Stimulated activated naive B cell treated with anti-CD40 and anti-IgM and Interleukin-4, amounts not matched to agents 10 μg/mL and 1 μg/mL and 100 μg/mL, for 72 hours (primary cell): ENCODE measurements around the gene FGG.

ENCODE experiments used
- ATAC-seq, 2 donors: fragments of 150-1000 bp; cut with Tn5 transposase; replicated peaks; 2 replicates each; pipeline ENCODE4 v1.10.0; 2021; ENCODE audit warnings: moderate library complexity in 1 of 2
- DNase-seq: peaks from one replicate; pipeline ENCODE4 v3.0.0; 2021
- H3K27ac Mint-ChIP-seq: one replicate; pipeline ENCODE4 v1.8.0; 2022; ENCODE audit warnings: mild to moderate bottlenecking, mixed read lengths
- H3K27me3 Mint-ChIP-seq, 2 donors: one replicate each; pipeline ENCODE4 v1.8.0; 2022; ENCODE audit warnings: mixed read lengths in 2 of 2
- H3K36me3 Mint-ChIP-seq, 2 donors: one replicate each; pipeline ENCODE4 v1.8.0; 2022; ENCODE audit warnings: mixed read lengths in 2 of 2, mild to moderate bottlenecking in 1 of 2
- H3K4me1 Mint-ChIP-seq, 2 donors: one replicate each; pipeline ENCODE4 v1.8.0; 2022; ENCODE audit warnings: mixed read lengths in 2 of 2, mild to moderate bottlenecking in 1 of 2
- H3K4me3 Mint-ChIP-seq, 2 donors: one replicate each; pipeline ENCODE4 v1.8.0; 2022; ENCODE audit warnings: mild to moderate bottlenecking in 2 of 2, mixed read lengths in 2 of 2, moderate library complexity in 1 of 2
- H3K9me3 Mint-ChIP-seq, 2 donors: one replicate each; pipeline ENCODE4 v1.8.0; 2022; ENCODE audit warnings: mixed read lengths in 2 of 2, mild to moderate bottlenecking in 1 of 2

The FGG gene

DNA sequence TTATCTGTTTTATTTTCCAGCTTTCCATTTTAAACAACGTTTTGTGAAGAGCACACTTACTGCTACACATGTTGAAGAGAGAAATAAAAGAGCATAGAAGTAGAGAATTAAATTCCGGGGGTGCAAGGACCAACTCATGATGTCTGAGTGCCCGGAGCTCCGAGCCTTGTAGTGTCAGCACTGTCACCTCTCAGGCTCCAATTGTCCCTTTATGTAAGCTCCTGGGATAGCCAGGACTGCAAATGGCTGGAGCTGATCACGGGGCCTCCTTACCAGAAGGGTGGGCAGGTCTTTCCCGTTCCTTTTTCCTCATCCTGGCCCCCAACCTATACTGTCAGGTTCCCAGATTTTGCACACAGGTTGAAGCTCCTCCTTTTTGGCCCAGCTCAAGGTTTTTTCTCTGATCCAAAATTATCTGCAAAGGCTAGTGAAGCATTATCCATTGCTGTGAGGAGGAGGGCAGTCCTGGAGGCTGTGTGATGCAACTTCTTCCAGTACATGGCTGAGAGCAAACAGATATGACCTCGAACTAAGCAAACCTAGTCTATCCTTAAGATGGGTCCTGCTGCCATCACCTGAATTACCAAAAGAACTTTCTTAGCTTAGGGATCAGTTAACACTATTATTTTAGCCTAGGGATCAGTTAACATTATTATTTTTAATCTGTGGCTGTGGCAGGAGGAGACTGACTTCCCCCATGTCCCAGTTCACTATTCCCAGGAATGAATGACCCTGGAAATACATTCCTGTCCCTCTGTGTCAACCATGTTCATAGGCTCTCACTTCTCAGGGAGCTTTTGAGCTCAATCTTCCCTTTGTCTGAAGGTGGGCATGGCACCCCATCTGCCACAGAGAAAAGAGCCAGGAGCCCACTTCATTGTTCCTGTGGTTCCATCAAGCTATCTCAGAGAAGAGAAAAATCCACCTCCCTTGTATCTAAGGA, at the start of gene FGG:
FGG (minus strand) TSS at position 185 of the 943 bp plus-strand sequence; CDS start at position 138, 47 bp downstream.
- no peak for DNase-seq
- Mint-ChIP-seq H3K36me3 (no peaks in the 10 kb centered on the region), H3K4me3 (no peak within 1 kb of the TSS), H3K27ac (no peak within 1 kb of the TSS), H3K9me3 (peaks cover 0 to 2% of the 10 kb centered on the region in 2 donors), H3K27me3 (peaks cover 8 to 11% of the 10 kb centered on the region in 2 donors), H3K4me1 (peaks cover 8 to 12% of the 10 kb centered on the region in 2 donors)
- no peak for ATAC-seq

DNA sequence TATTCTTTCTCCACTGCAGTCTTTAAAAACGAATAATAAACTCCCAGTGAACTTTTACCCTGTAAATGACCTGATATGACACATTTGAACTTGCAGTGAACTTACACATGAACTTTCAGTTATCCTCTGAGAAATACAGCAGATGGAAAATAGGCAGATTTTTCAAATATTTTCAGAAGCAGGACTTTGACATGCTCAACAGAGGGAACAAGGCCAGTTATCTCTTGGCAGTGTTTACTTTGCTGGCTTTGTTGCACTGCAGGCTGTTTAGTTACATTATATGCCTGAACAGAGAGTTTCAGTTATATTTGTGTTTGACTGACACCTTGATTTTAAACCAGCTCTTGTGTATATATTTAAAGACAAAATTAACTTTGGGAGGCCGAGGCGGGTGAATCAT, 47.6 kb upstream of the FGG start:
- H3K9me3 Mint-ChIP-seq, result peaks cover 0 to 2% of the 10 kb centered on the region in 2 donors
- no peaks in the 10 kb centered on the region for H3K36me3 Mint-ChIP-seq
- H3K4me3 Mint-ChIP-seq, result no peak overlapping the region
- no peak for DNase-seq
- H3K4me1 Mint-ChIP-seq, result no peaks in the 10 kb centered on the region
- peaks cover 4 to 12% of the 10 kb centered on the region in 2 donors for H3K27me3 Mint-ChIP-seq
- no peak for ATAC-seq
- H3K27ac Mint-ChIP-seq, result no peak overlapping the region

DNA sequence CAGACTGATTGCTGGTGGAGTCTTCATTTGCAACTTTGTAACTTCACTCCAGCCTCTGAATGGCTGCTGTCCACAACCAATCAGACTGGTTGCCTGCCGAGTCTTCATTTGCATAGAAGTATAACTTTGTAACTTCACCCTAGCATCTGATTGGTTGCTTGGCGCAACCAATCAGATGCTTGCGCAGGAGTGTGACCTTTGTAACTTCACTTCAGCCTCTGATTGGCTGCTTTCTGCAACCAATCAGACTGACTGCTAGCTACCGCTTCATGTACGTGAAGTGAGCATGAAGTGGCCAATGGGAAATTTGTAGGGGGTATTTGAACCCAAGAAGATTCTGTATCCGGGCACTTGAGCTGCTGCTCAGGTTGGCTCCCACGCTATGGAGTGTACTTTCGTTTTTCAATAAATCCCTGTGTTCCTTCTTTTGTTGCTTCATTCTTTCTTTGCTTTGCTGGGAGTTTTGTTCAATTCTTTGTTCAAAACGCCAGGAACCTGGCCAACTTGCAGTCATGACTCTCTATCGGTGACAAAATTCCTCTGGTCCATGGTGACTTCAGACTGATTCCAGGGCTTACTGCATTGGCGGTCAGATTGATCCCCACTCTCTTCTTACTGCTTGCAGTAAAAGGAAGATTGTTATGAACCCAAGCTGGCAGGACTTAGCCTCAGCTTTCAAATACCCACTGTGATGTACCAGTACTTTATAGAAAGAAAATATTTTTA, 46.4 kb upstream of the FGG start:
- Mint-ChIP-seq H3K27ac (no peak overlapping the region), H3K4me3 (no peak overlapping the region), H3K4me1 (no peaks in the 10 kb centered on the region), H3K36me3 (no peaks in the 10 kb centered on the region), H3K27me3 (peaks cover 11 to 15% of the 10 kb centered on the region in 2 donors), H3K9me3 (peaks cover 0 to 2% of the 10 kb centered on the region in 2 donors)
- no peak for DNase-seq
- no peak for ATAC-seq

DNA sequence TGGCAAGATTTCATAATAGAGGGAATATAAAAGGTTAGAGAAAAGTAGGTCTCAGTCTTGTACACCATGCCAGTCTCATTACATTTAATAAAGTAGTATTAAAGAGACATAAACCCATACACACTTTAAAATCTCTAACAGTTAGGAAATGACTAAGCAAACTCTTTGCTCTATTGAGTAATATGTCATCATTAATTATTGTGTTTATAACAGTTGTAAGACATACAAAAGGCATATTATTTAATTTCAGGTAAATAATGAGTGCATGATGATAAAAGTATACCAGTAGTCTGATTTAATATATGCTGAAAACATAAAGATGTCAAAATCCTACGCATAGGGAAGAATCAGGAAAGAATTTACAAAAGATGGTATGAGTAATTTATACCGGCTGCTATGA, 31.0 kb upstream of the FGG start:
- no peak overlapping the region for H3K27ac Mint-ChIP-seq
- DNase-seq, result no peak
- H3K27me3 Mint-ChIP-seq, result peaks cover 13 to 19% of the 10 kb centered on the region in 2 donors
- no peaks in the 10 kb centered on the region for H3K36me3 Mint-ChIP-seq
- no peak for ATAC-seq
- no peaks in the 10 kb centered on the region for H3K9me3 Mint-ChIP-seq
- H3K4me1 Mint-ChIP-seq, result no peaks in the 10 kb centered on the region
- H3K4me3 Mint-ChIP-seq, result no peak overlapping the region

DNA sequence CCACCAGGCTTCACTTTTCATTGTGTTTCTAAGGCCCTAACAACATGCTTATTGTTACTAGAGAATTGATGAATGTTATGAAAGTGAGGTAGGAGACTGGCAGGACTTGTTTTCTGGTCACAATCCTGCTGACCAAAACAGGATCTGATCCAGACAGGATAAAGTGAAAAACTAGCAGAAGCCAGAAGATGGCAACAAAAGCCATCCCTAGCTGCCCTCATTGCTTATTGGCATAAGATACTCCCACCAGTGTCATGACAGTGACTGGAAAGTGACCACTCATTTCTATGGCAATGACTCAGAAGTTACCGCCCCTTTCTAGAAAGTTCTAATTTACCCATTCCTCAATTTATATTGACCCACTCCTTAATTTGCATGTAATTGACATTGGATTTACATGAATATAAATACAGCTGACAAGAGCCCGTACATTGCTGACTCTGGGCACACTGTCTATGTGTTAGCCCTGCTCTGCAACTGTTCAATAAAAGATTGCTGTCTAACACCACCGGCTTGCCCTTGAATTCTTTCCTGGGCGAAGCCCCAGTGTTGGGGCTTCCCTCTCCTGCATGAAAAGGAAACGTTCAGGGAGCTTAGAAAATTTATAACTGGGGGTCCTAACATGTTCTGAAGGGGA, 30.0 kb upstream of the FGG start:
- no peak overlapping the region for H3K27ac Mint-ChIP-seq
- no peaks in the 10 kb centered on the region for H3K36me3 Mint-ChIP-seq
- H3K4me1 Mint-ChIP-seq, result peaks cover 0 to 2% of the 10 kb centered on the region in 2 donors
- no peak overlapping the region for H3K4me3 Mint-ChIP-seq
- H3K27me3 Mint-ChIP-seq, result peaks cover 10 to 17% of the 10 kb centered on the region in 2 donors
- DNase-seq, result no peak
- no peak for ATAC-seq
- no peaks in the 10 kb centered on the region for H3K9me3 Mint-ChIP-seq

DNA sequence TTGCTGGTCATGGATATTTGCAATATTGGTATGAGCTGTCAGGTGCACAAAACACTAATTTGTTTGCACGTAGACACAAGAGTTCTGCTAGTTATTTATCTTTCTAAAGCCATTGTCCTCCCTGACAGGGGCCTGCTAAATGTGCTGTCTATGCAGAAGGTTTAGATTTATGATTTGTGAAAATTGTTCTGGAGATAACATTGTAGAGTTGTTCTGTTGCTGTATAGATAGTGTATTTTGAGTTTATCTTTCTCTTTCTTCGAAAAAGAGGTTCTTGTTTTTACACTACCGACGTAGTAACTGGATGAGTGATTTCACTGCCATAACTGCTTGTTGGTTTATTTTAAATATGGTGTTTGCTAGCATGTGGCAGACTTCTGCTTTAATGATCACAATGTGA, 28.5 kb upstream of the FGG start:
- DNase-seq (no peak), ATAC-seq (no peak)
- Mint-ChIP-seq H3K27me3 (peaks cover 6 to 22% of the 10 kb centered on the region in 2 donors), H3K9me3 (peaks cover 2 to 5% of the 10 kb centered on the region in 2 donors), H3K27ac (no peak overlapping the region), H3K4me1 (peaks cover 0 to 2% of the 10 kb centered on the region in 2 donors), H3K36me3 (peaks cover 0 to 3% of the 10 kb centered on the region in 2 donors), H3K4me3 (no peak overlapping the region)

DNA sequence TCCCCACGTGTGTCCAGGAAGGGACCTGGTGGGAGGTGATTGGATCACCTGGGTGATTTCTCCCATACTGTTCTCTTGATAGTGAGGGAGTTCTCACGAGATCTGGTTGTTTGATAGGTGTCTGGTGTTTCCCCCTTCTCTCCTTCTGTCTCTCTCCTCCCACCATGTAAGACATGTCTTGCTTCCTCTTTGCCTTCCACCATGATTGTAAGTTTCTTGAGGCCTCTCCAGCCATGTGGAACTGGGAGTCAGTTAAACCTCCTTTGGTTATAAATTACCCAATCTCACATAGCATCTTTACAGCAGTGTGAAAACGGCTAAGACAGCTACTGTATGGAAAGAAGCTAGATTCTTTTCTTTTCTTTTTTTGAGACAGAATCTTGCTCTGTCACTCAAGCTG, 21.6 kb upstream of the FGG start:
- peaks cover 5% of the 10 kb centered on the region in 2 donors for H3K9me3 Mint-ChIP-seq
- ATAC-seq (peak in 1 of 2 donors; percentile 33), DNase-seq (no peak)
- H3K27me3 Mint-ChIP-seq, result peaks cover 25 to 48% of the 10 kb centered on the region in 2 donors
- peaks cover 0 to 3% of the 10 kb centered on the region in 2 donors for H3K4me1 Mint-ChIP-seq
- H3K27ac Mint-ChIP-seq, result no peak overlapping the region
- H3K4me3 Mint-ChIP-seq, result no peak overlapping the region
- peaks cover 0 to 3% of the 10 kb centered on the region in 2 donors for H3K36me3 Mint-ChIP-seq

DNA sequence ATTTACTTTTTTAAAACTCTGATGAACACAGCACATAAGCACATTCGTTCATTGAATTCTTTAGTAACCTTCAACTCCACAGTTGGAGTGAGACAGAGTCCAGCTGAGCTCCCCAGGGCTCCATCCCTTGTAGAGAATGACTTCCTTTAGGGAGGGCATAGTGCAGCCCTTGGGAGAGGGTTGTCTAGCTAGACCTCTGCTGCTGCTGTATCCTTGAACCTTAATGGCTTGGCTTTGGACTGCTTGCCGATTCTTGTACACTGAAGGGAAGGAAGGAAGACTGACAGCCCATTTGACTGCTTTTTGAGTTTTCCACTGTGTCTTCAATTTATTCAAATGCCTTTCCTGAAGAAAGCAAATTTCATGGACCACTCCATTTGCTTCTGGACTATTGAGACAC, 19.4 kb upstream of the FGG start:
- H3K4me1 Mint-ChIP-seq, result peaks cover 0 to 2% of the 10 kb centered on the region in 2 donors
- H3K9me3 Mint-ChIP-seq, result peaks cover 5% of the 10 kb centered on the region in 2 donors
- H3K27ac Mint-ChIP-seq, result no peak overlapping the region
- peaks cover 0 to 3% of the 10 kb centered on the region in 2 donors for H3K36me3 Mint-ChIP-seq
- peaks cover 19 to 34% of the 10 kb centered on the region in 2 donors for H3K27me3 Mint-ChIP-seq
- H3K4me3 Mint-ChIP-seq, result no peak overlapping the region
- ATAC-seq (no peak), DNase-seq (no peak)

DNA sequence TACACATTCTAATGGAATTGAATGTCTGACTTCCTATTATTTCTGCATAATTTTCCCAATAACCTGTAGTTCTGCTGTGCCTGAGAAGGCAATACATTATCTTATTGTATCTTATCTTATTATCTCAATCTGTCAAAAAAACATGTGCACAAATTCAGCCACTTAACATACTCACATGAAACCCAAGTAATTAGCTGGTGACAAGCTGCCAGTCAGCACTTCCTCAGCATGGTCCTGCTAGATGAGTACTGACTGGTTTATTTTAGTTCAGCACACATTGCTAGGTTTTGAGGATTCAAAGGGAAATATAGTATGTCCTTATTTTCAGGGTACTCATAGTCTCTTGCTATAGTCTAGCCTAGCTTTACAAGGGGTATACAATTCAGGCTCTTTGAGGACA, 17.9 kb upstream of the FGG start:
- DNase-seq (no peak), ATAC-seq (no peak)
- H3K4me1 Mint-ChIP-seq, result peaks cover 4 to 5% of the 10 kb centered on the region in 2 donors
- H3K9me3 Mint-ChIP-seq, result peaks cover 0 to 3% of the 10 kb centered on the region in 2 donors
- no peak overlapping the region for H3K4me3 Mint-ChIP-seq
- no peak overlapping the region for H3K27ac Mint-ChIP-seq
- peaks cover 27 to 30% of the 10 kb centered on the region in 2 donors for H3K27me3 Mint-ChIP-seq
- H3K36me3 Mint-ChIP-seq, result no peaks in the 10 kb centered on the region

DNA sequence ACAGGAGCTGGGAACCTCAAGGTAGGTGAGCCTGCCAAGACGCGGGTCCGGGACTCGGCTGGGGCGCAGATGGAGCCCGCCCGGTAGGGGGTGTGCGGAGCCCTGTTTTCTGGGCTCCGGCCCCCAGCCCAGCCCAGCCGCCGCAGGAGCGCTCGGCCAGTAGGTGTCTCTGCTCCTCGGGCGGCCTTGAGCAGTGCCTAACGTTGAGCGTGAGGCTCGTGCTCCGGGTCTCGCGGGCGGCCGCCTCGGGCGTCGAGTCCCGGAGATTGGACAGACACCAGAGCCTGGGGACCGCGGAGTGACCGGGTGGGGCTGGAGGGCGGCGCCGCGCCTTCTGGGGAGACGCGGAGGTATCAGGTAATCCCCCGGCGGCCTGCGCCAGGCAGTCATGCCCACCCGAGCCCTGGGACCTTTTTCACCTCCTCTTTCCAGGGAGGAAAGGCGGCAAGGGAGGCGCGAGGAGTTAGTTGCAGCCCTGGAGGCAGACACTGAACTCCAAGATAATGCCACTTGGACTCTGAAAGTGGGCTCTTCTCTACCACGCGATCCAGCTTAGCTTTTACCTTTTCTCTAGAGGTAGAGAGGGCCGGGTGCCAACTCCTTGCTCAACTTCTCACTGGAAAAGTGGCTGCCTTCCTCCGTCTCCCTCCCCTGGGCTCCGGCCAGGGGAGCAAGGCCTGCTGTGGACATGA, 14.5 kb upstream of the FGG start:
- Mint-ChIP-seq H3K4me3 (peak overlapping the region; percentile 46 to 67), H3K27ac (no peak overlapping the region), H3K36me3 (no peaks in the 10 kb centered on the region), H3K9me3 (no peaks in the 10 kb centered on the region), H3K4me1 (peaks cover 2 to 5% of the 10 kb centered on the region in 2 donors), H3K27me3 (peaks cover 22 to 34% of the 10 kb centered on the region in 2 donors)
- DNase-seq (peak; percentile 51), ATAC-seq (peak; percentile 92 to 97)

DNA sequence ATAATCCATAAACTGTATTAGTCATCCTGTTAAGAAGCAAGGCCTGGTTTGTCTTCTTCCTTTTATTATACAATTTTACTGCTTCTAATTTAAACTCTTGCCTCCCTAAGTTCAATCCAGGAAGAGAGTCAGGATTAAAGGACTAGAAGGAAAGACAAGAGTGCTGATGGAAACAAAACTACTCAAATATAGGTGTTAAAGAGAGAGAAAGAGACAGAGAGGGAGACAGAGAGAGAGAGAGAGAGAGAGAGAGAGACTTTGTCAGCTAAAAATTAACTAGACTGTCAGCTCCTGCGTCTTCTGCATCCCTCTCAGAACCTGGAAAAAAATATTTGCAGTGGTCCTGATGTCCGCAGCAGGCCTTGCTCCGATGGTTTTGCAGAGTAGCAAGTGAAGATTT, 13.5 kb upstream of the FGG start:
- DNase-seq (no peak), ATAC-seq (no peak)
- Mint-ChIP-seq H3K27me3 (peaks cover 19 to 27% of the 10 kb centered on the region in 2 donors), H3K9me3 (no peaks in the 10 kb centered on the region), H3K36me3 (no peaks in the 10 kb centered on the region), H3K27ac (no peak overlapping the region), H3K4me1 (peaks cover 2 to 5% of the 10 kb centered on the region in 2 donors), H3K4me3 (peak overlapping the region; percentile 14 to 49)

DNA sequence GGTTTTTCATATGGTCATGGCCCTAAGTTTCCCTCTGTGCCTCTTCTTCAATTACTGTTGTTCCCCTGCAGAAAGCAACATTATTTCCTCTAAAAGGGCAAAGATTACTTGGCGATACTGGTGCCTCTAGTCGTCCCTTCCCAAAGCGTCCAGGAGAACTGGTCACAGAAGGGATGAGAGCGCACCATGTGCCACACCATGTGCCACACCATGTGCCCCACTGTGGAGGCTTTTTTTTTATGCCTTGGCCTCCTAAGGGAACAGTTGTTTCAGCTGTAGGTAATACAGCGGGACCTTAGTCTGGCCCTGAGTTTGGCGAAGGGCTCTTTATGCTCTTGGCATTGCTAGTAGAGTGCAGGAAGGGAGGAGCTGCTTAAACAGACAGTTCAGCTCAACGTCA, 11.5 kb upstream of the FGG start:
- Mint-ChIP-seq H3K27me3 (peaks cover 14 to 18% of the 10 kb centered on the region in 2 donors), H3K9me3 (no peaks in the 10 kb centered on the region), H3K4me1 (peaks cover 2 to 5% of the 10 kb centered on the region in 2 donors), H3K36me3 (no peaks in the 10 kb centered on the region), H3K27ac (no peak overlapping the region), H3K4me3 (no peak overlapping the region)
- ATAC-seq, result no peak
- DNase-seq, result no peak

DNA sequence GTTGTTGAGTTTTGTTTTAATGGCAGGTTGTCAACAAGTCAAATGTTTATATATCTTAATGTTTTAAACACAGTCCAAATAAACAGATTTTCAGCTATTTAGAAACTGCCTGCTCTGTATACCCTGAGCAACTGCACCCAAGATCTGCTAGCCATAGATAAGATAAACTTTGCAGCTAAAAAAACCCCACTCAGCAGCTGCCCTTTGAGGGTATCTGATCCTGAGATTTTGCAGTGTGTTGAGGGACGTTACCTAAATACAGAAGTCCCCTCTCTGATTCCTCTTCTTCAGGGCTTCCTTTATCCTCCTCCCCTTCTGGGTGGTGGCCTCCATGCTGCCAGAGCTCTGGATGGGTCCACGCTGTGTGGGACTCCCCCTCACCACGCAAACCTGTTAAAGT, 11.0 kb upstream of the FGG start:
- no peaks in the 10 kb centered on the region for H3K9me3 Mint-ChIP-seq
- H3K4me1 Mint-ChIP-seq, result peaks cover 3 to 5% of the 10 kb centered on the region in 2 donors
- ATAC-seq (no peak), DNase-seq (no peak)
- H3K36me3 Mint-ChIP-seq, result no peaks in the 10 kb centered on the region
- H3K27ac Mint-ChIP-seq, result no peak overlapping the region
- H3K4me3 Mint-ChIP-seq, result no peak overlapping the region
- H3K27me3 Mint-ChIP-seq, result peaks cover 14 to 18% of the 10 kb centered on the region in 2 donors

DNA sequence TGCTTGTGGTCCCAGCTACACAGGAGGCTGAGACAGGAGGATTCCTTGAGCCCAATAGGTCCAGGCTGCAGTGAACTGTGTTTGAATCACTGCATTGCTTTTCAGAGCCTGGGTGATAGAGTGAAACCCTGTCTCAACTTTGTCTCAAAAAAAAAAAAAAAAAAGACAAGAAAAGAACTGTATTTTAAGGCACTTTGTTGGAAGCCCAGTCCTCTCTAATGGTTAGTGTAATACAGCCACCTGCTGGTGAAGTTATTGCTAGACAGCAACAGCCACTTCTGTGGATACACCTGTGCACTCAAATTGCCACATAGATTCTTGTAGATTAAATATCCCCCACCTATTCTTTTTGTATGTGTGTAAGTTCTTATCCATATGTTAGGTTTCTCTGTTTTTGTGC, 10.1 kb upstream of the FGG start:
- Mint-ChIP-seq H3K4me1 (peaks cover 4 to 5% of the 10 kb centered on the region in 2 donors), H3K36me3 (no peaks in the 10 kb centered on the region), H3K9me3 (no peaks in the 10 kb centered on the region), H3K27me3 (peaks cover 14 to 18% of the 10 kb centered on the region in 2 donors), H3K4me3 (no peak overlapping the region), H3K27ac (no peak overlapping the region)
- ATAC-seq (peak in 1 of 2 donors; percentile 49), DNase-seq (no peak)
